Activated naive CD8-positive, alpha-beta T cell treated with anti-CD3 and anti-CD28 coated beads, Interleukin-2, amount 50 U/mL, for 16 hours (primary cell): ENCODE measurements around the gene TTBK1.

ENCODE experiments used
- DNase-seq: peaks from one replicate; pipeline ENCODE4 v3.0.0-alpha.2; 2020; ENCODE audit warnings: low read depth, low spot score

Gene TTBK1

DNA sequence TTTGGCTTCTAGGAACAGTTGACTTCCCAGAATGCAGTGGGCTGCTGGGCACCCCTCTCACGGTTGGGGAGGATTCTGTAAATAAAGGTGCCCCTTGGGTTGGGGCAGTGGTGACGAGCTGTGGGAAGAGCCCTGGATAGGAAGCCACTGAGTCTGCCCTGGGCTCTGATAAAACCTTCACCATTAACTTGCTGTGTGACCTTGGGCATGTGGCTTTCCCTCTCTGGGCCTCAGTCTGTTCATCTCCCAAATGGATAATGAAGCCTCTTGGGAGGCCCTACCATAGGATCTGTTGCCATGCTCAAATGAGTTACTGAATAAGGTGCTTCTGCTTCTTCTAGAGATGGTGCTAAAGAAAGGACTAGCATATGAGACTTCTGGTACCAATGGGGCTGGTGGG lies 61.6 kb downstream of the TTBK1 start:
- no peak for DNase-seq

DNA sequence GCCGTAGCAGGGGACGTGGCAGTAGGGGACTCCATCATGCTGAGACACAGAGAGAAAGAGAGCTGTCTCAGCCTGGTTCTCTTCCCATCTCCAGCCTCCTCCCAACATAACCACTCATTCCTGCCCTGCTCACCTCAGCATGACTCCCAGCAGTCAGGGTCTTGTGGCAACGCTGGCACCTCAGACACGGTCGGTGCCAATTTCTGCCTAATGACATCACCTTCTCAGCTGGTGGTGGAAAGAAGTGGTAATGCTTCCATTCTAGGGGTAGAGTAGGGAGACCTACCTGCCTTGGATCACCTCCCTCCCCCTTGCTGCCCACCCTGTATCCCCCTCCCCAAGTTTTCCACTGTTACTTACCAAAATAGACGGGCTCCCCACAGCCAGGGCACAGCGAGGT lies 62.8 kb downstream of the TTBK1 start:
- no peak for DNase-seq

GRCh38 chr6:43307451-43308100 lies 64.3 kb downstream of the TTBK1 start:
- no peak for DNase-seq

DNA sequence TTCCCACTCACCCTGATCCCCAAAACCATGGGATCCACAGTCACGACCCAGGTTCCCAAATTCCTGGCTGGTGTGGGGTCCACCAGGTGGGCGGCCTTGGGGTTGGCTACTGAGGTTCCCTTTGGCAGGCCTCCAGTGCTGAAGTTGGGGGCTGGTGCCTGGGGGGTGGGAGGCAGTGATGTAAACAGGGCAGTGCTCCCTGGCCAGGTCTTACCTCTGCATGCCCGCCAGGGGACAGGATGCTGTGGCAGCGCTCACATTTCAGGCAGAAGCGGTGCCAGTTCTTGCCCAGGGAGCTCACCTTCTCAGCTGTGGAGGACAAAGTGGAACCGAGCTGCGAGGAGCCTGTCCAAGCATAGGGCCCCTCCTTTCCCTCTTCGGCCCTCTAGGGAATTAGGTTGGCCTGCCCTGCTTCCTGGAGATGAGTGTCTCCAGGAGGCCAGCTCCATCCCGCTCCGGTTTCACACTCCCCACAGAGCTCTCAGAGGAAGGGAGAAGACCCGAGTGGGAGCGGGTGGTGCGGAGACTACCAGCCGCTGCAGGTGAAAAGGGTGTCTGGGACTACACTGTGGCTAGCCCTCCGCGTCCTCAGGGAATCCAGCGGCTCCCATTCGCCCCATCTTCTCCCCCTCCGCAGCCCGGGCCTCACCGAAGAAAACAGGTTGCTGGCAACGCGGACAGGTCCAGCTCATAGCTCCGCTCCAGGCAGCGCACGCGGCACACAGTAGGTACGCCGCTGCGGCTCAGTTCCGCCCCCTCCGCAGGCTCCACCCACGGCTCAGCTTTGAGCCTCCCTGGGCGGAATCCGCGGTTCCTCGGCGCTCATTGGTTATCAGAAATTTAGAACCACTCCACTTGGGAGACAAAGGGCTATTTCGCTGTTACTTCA lies 65.1 kb downstream of the TTBK1 start, which contains the start of gene CRIP3:
CRIP3 (minus strand) TSS at position 726 of the 889 bp plus-strand sequence; CDS start at position 692, 34 bp downstream.
- no peak for DNase-seq

DNA sequence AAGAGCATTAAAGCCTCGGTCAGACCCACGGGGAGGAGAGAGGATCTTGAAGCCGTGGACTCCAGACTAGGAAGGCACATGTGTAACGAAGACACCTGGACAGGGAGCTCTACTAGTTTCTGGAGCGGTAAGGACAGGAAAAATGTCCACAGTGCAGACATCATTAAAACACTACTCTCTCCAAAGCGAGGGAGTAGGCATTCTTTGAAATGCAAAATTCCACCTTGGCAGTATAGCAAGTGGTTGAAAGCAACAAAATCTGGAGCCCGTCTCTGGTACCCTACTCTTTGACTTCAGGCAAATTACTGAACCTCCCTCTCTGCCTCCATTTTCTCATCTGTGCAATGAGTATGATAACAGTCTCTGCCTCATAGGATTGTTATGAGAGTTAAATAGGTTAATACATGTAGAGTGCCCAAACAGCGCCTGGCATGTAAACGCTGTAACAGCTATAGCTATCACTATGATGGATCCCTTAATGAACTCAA lies 65.8 kb downstream of the TTBK1 start:
- DNase-seq, result no peak

DNA sequence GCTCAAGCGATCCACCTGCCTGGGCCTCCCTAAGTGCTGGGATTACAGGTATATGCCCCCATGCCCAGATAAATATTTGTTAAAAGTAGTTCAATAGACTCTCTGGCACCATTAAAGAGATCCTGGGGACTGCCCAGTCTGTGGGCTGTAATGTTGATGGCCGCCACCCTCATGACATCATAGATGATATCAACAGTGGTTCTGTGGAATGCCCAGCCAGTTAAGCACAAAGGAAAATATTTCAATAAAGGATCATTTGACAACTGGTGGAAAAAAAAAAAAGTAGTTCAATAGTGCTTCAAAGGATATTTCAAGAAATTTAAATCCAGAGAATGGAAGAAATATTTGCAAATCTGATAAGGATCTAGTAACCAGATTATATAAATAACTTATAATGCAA lies 66.9 kb downstream of the TTBK1 start:
- DNase-seq, result no peak

- DNase-seq, result no peak
Observed at GRCh38 chr6:43310624-43311023, 67.3 kb downstream of the TTBK1 start.

GRCh38 chr6:43311666-43312065 lies 68.4 kb downstream of the TTBK1 start:
- no peak for DNase-seq

DNA sequence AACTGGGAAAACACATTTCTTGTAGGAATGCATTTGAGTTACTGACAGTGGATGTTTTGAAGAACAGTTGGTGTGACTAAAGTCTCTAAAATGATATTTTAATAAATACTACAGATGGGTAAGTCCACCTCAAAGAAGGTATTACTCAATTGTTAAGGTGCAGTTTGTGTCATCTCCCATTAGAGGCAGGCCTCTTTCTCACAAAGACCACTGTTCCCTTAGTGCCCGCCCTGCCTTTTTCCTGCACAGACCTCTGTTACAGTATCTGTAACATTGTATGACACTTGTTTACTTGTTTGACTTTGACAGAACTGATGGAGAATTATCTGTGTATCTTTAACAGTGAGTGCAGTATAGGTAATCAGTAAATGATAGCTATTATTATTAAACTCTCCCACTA lies 70.5 kb downstream of the TTBK1 start:
- DNase-seq, result no peak

DNA sequence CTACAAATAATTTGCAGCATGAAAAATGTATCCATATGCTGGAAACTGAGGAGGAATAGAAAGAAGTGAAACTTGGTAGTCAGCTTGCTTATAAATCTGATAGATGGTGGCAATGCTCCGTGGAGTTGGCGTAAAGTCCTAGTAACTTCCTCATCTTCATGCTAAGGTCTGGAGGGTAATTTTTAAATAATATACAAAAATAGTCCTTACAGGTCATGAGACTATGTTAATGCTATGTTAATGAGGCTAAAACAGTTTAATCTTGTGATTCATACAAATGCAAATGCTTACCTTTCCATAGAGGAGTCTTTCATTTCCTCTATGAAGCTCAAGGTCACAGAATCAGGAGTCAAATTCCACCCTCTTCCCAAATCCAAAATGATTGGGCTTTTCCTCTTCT lies 74.7 kb downstream of the TTBK1 start:
- no peak for DNase-seq

GRCh38 chr6:43325876-43326275 lies 82.6 kb downstream of the TTBK1 start:
- no peak for DNase-seq

DNA sequence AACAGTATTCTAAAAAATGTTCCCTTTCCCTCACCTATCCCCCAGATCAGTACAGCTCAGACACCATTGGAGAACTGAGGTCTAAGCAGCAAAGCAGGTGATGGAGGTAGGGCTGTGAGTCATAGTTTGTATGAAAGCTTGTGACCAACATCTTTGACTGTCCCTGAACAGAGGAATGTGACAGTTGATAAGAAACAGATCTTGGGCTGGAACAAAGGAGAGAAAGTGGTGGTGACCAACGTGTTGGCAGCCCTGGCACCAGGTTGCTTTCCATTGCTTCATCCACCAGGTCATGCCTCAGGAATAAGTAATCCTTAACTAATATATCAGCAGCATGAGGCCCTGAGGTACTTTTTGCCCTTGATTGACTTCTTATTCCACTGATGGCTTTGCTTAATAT lies 85.2 kb downstream of the TTBK1 start:
- no peak for DNase-seq

DNA sequence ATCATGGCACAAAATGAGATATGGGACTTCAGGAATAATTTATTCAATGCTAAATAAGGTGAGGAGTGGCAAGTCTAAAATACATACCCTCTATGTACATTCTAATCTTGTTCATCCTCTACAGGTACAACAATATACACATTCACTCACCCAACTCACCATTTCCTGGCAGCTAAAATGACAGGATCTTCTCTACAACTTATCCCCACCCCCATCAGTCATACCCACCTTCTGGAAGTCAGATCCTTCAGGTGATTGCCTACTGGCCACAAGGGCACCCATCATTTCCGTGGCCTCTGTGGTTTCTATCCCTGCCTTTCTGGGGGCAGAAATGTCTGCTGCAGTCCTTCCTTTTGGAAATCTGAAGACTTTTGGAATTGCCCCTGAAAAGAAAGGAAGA lies 88.2 kb downstream of the TTBK1 start:
- no peak for DNase-seq

DNA sequence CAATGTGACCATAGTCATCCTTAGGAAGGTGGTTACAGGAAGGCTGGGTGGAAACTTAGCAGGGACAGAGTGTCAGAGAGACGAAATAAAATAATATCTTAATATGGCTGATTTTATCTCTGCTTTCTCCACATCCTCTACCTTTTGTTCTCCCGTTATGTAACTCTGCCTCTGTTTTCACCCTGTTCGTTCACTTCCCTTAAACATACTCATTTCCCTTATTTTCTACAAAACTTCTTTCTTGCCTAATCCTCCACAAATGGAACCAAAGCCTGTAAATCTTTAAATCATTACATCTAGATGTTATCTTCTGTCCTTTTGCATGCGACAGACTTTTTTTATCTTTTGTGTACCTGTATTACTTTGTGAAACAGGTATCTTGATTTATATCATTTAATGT lies 88.6 kb downstream of the TTBK1 start:
- no peak for DNase-seq

DNA sequence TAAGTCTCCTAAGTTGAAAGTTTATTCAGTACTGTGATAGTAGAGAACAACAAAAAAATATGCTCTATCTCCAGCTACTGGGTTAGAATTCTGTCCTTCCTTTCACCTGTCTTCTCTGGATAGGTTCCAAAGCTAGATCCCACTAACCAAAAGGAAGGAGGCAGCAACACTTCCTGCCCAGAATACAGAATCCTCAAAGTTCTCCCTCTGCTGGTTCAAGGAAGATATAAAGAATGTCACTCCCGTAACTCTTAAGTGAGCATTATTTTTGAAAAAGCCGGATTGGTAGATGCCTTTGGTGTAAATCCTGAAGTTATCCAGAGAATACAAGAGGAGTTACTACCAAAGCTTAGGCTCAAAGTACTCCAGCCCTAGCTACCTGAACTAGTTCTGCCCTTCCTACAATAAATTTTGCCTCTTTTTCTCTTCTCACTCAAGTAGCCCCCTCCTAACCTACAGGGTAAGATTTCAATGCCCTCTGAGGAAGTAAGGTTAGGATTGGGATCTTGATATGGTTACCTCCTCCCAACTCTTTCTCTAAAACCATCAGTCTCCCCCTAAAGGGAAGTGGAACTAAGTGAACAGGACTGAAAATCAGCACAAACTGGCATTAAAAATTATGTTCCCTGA lies 91.3 kb downstream of the TTBK1 start:
- DNase-seq, result no peak

DNA sequence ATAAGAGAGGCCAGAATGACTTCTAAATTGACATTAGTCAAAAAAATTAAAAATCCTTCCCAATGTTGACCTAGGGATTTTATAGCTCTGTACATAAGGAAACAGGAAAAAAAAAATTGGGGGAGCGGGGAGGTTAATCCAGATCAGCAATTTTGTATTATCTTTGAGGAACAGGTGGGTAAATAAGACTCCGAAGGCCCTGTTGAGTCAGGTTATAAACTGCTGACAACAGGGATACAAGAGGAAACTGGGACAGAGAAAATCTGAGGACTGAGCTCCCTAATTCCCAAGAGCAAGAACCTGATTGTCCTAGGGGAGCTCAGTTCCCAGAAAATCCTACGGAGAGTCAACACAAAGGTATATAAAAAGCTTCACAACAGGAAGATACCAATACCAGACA lies 92.2 kb downstream of the TTBK1 start:
- no peak for DNase-seq

DNA sequence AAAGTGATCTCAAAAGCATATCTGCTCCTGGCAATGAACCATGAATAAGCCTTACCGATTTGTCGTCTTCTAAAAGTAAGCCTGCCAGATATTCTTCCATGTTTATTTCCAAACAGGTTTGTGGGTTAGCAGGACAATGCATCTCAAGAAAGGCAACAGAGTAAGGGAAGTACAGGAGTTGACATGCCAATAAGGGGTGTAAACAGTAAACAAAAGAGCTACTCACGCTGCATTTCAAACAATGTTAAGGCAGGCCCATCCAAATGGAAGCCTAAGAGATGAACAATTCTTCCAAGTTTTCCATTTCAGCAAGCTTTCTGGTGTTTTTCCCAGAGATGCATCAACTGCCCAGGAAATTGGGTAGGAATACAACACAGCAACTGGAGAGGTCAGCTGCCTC lies 93.1 kb downstream of the TTBK1 start:
- DNase-seq, result no peak
